ENCODE measurements around the gene TK2.

DNA sequence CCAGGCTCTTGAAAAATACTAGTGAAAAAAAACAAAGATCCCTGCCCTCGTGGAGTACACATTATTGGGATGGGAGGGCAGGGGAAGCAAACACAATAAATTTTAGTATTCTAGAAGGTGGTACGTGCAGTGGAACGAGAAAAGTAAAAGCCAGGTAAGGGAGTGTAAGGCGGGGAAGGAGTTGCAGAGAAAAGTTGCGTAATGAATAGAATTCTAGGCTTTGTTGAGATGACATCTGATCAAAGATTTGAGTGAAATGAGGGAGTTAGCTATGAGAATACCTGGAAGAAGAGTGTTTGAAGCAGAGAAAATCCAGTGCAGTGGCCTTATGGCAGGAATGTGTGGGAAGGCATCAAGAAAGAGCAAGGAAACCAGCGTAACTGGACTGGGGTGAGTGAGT is 4.6 kb upstream of the TK2 start:
- TF ChIP-seq POLR2A (IDR thresholded peaks at IDR 0.05) = no peak
- TF ChIP-seq, protein P1, sequence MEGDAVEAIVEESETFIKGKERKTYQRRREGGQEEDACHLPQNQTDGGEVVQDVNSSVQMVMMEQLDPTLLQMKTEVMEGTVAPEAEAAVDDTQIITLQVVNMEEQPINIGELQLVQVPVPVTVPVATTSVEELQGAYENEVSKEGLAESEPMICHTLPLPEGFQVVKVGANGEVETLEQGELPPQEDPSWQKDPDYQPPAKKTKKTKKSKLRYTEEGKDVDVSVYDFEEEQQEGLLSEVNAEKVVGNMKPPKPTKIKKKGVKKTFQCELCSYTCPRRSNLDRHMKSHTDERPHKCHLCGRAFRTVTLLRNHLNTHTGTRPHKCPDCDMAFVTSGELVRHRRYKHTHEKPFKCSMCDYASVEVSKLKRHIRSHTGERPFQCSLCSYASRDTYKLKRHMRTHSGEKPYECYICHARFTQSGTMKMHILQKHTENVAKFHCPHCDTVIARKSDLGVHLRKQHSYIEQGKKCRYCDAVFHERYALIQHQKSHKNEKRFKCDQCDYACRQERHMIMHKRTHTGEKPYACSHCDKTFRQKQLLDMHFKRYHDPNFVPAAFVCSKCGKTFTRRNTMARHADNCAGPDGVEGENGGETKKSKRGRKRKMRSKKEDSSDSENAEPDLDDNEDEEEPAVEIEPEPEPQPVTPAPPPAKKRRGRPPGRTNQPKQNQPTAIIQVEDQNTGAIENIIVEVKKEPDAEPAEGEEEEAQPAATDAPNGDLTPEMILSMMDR (IDR thresholded peaks at IDR 0.05) = no peak
